Upper lobe of left lung (tissue), 4 donors: ENCODE results near the gene ATP8B1.

ENCODE experiments used
- CTCF ChIP-seq, 6 experiments: fragments of 450-650 bp in 4 of 6; fragments of 200-600 bp in 2 of 6; sonication (generic) in 2 of 6; IDR thresholded peaks; one replicate each; pipeline ENCODE4 v1.5.1; 2016 to 2019; ENCODE audit warnings: antibody characterized with exemption in 6 of 6
- POLR2A ChIP-seq, 4 donors: fragments of 450-650 bp; IDR thresholded peaks; one replicate each; pipeline ENCODE4 v1.5.1; 2016 to 2017; ENCODE audit warnings: antibody characterized with exemption in 4 of 4, mild to moderate bottlenecking in 2 of 4
- POLR2AphosphoS5 ChIP-seq, 2 donors: sonication (generic); formaldehyde crosslinking; IDR thresholded peaks; one replicate each; pipeline ENCODE4 v1.5.1; 2017; ENCODE audit warnings: antibody characterized with exemption in 2 of 2

- TF ChIP-seq CTCF (IDR thresholded peaks at IDR 0.05) (no peak), POLR2A (IDR thresholded peaks at IDR 0.05) (no peak), POLR2AphosphoS5 (IDR thresholded peaks at IDR 0.05) (no peak)
Observed at GRCh38 chr18:57837917-57838548, 34.9 kb upstream of the ATP8B1 start.
